HCT116 (cell line): ENCODE data around the gene C1orf141.

Source experiments
- CTCF ChIP-seq, 3 experiments: fragments of 200-600 bp in 1 of 3; sonication (generic) in 1 of 3; IDR thresholded peaks in 2 of 3; conservative IDR thresholded peaks in 1 of 3; 2 replicates each; pipeline ENCODE4 v1.5.1; 2012 to 2017; ENCODE audit warnings: low read depth in 2 of 3, low read length in 2 of 3, antibody characterized with exemption in 1 of 3, borderline replicate concordance in 1 of 3, control low read depth in 1 of 3, mild to moderate bottlenecking in 1 of 3, mixed read lengths in 1 of 3, mixed run types in 1 of 3, moderate library complexity in 1 of 3; ENCODE audit not compliant: insufficient read depth in 1 of 3
- EZH2 ChIP-seq: fragments of 200-600 bp; sonication (generic); IDR thresholded peaks from 2 replicates; pipeline ENCODE4 v1.6.1; 2017; ENCODE audit warnings: antibody characterized with exemption, mixed run types
- EZH2phosphoT487 ChIP-seq: fragments of 200-600 bp; IDR thresholded peaks from 2 replicates; pipeline ENCODE4 v1.6.1; 2018; ENCODE audit warnings: antibody characterized with exemption, borderline replicate concordance
- POLR2A ChIP-seq: IDR thresholded peaks from 2 replicates; pipeline ENCODE4 v1.7.0; 2011; ENCODE audit warnings: borderline replicate concordance; ENCODE audit not compliant: insufficient read depth, insufficient read length; ENCODE audit errors: extremely low read depth
- POLR2AphosphoS5 ChIP-seq: IDR thresholded peaks from 2 replicates; pipeline ENCODE4 v1.6.1; 2011; ENCODE audit warnings: mild to moderate bottlenecking, low read depth, low read length, moderate library complexity
- RAD21 ChIP-seq: IDR thresholded peaks from 2 replicates; pipeline ENCODE4 v1.6.1; 2012; ENCODE audit warnings: low read depth, mild to moderate bottlenecking
- REST ChIP-seq: IDR thresholded peaks from 2 replicates; pipeline ENCODE4 v1.6.1; 2012; ENCODE audit warnings: low read depth
- SP1 ChIP-seq: IDR thresholded peaks from 2 replicates; pipeline ENCODE4 v1.6.1; 2012; ENCODE audit warnings: low read depth
- SRF ChIP-seq: IDR thresholded peaks from 2 replicates; pipeline ENCODE4 v1.6.1; 2012; ENCODE audit warnings: low read depth
- TCF7L2 ChIP-seq: IDR thresholded peaks from 2 replicates; pipeline ENCODE4 v1.7.0; 2011; ENCODE audit warnings: borderline replicate concordance, inconsistent platforms; ENCODE audit not compliant: insufficient read depth, insufficient read length; ENCODE audit errors: extremely low read depth
- ZFX ChIP-seq: fragments of 450-650 bp; IDR thresholded peaks from 2 replicates; pipeline ENCODE4 v1.6.1; 2017
- TF ChIP-seq, protein P1 (sequence below): IDR thresholded peaks from 2 replicates; pipeline ENCODE4 v1.6.1; 2012

- TF ChIP-seq EZH2, result no peak
- TF ChIP-seq REST, result no peak
- no peak for TF ChIP-seq CTCF (IDR thresholded peaks at IDR 0.05 in 2 of 3, conservative IDR thresholded peaks at IDR 0.05 in 1 of 3; ENCODE audit: borderline replicate concordance in 1 of 3, insufficient read depth in 1 of 3, low read depth in 2 of 3, low read length in 2 of 3)
- TF ChIP-seq POLR2AphosphoS5, result no peak
- no peak for TF ChIP-seq SP1
- TF ChIP-seq RAD21, result no peak
- no peak for TF ChIP-seq POLR2A
- TF ChIP-seq EZH2phosphoT487, result no peak
- TF ChIP-seq TCF7L2, result no peak
- no peak for TF ChIP-seq ZFX
- no peak for TF ChIP-seq SRF
- TF ChIP-seq, protein P1, sequence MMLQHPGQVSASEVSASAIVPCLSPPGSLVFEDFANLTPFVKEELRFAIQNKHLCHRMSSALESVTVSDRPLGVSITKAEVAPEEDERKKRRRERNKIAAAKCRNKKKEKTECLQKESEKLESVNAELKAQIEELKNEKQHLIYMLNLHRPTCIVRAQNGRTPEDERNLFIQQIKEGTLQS, result no peak
These were observed 39.2 kb upstream of the C1orf141 start for GRCh38 chr1:67173988-67174387.
